Pons (tissue), 1 donor: Measurements from ENCODE around the gene PRPF19.

Source experiments
- DNase-seq: peaks from one replicate; pipeline ENCODE4 v3.0.0-alpha.2; 2016; ENCODE audit warnings: low spot score

PRPF19 gene

DNA sequence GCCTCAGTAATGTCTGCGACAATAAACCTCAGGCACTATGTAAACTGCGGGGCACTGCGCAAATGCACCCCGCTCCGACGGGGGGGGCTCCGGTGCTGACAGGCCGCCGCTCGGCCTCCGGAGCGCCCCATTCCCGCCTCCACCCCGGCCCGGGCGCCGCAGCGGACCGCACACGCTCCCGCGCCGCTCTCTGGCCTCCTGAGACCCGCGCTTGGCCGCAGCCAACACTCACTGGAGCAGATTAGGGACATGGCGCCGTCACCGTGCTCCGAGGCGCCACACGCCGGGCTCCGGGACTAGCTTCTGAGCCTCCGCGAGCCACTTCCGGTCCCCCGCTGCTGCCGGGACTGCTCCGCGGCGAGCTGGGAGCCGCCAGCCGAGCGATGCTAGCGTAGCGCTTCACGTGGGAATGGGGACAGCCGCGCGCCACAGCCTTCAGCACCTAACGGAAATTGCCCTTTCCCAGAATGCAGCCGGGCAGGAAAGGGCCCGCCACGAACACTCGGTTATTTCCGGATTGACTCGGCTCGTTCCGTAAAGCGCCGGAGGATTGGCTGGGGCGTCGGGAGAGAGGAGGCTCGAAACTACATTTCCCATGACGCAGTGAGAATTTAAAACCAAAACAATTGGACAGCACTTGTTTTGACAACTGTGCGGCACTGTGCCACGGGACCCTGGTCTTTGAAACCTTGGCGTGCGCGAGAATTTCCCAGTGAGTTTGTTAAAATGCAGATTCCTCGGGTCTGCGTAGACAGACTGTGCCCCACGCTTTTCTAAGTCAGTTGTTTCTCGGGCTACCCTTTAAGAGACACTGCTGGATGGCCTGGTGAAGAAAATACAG, at the start of gene PRPF19:
Gene PRPF19, minus strand, starts transcription at position 454 of the 841 bp plus-strand sequence. Its CDS starts 203 bp downstream, at position 251.
- DNase-seq, result peak; percentile 98

DNA sequence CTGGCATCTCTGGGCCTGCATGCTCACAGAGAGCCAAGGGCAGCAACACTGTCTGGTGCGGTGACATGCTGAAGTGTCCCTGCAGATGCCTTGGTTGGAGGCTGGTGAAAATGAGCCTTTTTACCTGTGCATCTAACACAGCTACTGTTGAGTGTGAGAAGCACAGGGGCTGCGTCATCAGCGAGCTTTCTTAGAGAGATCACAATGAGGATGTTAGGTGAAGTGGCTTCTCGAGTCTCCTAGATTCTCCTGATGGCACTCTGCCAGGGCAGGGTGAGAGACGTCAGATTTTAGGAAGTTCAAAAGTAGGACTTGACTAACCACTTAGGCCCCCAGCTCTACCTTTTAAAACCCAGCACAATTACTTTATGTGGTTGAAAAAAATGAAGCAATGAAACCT, 49.2 kb upstream of the PRPF19 start:
- DNase-seq, result peak; percentile 55

DNA sequence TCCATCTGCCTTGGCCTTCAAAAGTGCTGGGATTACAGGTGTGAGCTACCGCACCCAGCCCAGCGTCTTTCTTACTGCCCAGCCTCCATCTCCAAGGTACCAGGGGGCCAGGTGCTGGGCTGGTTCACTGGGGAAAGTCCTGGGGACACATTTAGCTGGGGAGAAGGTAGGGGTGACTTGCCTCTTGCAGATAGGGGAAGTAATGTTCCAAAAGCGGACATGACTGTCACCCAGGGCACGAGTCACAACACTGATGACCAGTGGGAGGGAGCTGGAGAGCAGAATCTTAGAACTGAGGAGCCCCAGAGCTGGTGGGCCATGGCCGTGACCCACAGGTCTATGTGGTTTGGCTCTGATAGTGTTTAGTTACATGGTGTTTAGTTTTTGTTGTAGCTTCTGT, 48.0 kb upstream of the PRPF19 start:
- peak; percentile 39 for DNase-seq

- DNase-seq, result peak; percentile 58
Measured at GRCh38 chr11:60953781-60954180, 47.4 kb upstream of the PRPF19 start.

- no peak for DNase-seq
Measured at GRCh38 chr11:60952742-60953170, 46.4 kb upstream of the PRPF19 start.

GRCh38 chr11:60951904-60952741, 45.7 kb upstream of the PRPF19 start, which contains the start of gene SLC15A3:
TSS of gene SLC15A3 (minus strand) at chr11:60952176. CDS start at chr11:60951551, 625 bp downstream.
- DNase-seq, result peak; percentile 78

DNA sequence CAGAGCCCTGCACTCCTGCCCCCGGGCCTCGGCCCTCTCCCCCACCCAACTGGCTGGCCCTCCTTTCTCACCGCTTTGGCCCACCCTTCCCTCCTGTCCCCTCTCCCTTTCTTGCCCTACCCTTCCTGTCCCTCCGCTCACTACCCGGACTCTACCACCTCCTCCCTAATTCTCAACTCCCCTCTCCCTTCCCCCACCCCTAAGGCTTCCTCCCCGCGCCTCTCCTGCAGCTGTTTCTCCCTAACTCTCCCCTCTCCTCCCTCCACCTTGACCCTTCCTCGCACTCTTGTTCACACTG, 45.2 kb upstream of the PRPF19 start:
- DNase-seq, result no peak

DNA sequence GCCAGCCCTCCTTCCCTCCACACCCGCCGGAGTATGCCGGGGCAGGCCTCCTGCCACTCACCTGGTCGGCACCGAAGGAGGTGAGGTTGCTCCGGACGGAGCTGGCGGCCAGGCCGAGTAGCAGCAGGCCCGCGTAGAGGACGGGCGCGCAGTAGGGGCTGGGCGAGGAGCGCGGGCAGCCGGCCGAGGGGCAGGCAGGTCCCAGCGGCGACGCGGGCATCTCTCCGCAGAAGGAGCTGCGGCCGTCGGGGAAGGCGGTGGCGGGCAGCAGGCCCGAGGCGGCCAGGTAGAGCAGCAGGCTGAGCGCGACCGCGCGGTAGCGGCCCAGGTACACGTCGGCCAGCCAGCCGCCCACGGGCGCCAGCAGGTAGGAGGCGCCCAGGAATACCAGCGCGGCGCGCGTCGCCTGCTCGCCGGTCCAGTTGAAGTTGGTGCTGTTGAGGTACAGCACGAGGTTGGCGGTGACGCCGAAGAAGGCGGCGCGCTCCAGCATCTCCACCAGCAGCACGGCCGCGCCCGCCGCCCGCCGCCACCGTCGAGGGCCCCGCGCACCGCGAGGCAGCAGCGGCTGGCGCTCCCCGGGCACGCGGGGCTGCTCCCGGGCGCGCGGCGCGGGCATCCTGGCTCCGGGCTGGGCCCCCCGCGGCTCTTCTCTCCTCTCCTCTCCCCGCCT, 44.7 kb upstream of the PRPF19 start:
- no peak for DNase-seq

- DNase-seq, result no peak
Measured at GRCh38 chr11:60950024-60950423, 43.6 kb upstream of the PRPF19 start.

GRCh38 chr11:60948250-60948649, 41.9 kb upstream of the PRPF19 start:
- peak; percentile 73 for DNase-seq

- DNase-seq, result peak; percentile 53
Measured at GRCh38 chr11:60947700-60948099, 41.3 kb upstream of the PRPF19 start.

GRCh38 chr11:60946601-60947264, 40.3 kb upstream of the PRPF19 start:
- no peak for DNase-seq

DNA sequence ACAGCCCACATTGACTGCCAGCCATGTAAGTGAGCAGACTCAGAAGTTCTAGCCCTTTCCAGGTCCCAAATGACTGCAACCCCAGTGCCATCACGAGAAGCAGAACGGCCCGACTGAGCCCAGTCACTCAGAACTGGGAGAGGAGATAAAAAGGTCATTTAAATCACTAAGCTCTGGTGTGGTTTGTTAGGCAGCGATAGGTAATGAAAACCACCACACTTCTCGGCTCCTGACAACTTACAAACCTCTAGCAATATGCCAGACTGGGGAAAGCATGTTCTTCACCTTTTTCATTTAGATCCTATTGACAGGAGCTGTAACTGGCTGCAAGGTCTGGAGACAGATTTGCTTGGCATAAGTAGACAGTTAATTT, 38.9 kb upstream of the PRPF19 start:
- no peak for DNase-seq

DNA sequence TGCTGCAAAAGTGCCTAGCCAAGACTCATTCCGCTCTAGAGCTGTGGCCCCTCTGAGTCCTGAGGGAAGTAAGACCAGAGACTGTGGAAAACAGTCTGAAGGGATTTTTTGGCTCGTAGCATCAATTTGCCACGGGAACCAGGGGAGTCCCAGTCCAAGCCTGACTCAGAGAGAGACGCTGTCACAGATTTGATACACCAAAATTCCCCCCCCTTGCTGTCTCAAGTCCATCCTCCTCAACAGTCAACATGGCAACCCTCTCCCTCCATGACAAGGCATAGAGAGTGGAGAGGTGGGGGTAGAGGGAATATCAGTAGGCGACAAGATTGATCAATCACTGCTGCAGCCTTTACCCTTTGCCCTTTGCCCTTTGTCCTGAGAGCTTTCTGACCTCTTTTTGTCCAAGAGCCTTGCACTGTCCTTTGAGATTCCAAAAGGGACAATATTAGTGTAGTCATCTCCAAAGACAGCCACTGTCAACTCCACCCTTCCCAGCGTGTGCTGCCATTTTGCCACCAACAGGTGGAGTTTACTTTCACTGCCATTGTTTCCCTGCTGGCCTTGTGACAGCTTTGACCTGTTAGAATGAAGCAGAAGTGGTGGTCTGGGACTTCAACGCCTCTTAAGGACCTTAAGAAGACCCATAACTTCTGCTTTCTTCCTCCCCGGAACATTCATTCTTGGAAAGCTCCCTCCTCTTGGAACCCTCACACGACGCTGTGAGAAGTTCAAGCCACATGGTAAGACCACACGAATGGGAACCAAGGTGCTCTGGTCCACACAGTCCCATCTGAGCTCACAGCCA, 38.3 kb upstream of the PRPF19 start:
- DNase-seq, result no peak

GRCh38 chr11:60942970-60943565, 36.7 kb upstream of the PRPF19 start:
- no peak for DNase-seq

DNA sequence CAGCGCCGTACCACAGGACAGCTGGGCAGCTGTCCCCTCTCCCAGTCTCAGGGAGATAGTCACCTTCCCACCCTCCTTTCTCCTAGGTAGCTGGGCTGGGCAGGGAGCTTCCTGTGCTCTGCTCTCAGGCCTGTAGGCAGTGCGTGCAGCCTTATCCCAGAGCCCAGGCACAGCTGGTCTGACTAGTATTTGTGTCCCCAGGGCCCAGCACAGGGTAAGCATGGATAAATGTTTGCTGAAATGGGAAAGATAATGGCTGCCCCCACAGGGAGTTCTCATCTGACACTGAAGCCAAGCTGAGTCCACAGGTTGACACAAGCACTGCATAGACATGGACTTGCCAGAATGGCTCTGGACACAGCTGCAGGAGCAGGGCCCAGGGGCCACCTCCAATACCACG, 35.8 kb upstream of the PRPF19 start:
- no peak for DNase-seq

GRCh38 chr11:60941371-60942119, 35.2 kb upstream of the PRPF19 start:
- DNase-seq, result no peak

- no peak for DNase-seq
Measured at GRCh38 chr11:60939855-60940254, 33.5 kb upstream of the PRPF19 start.

GRCh38 chr11:60939301-60939700, 32.9 kb upstream of the PRPF19 start:
- DNase-seq, result no peak

DNA sequence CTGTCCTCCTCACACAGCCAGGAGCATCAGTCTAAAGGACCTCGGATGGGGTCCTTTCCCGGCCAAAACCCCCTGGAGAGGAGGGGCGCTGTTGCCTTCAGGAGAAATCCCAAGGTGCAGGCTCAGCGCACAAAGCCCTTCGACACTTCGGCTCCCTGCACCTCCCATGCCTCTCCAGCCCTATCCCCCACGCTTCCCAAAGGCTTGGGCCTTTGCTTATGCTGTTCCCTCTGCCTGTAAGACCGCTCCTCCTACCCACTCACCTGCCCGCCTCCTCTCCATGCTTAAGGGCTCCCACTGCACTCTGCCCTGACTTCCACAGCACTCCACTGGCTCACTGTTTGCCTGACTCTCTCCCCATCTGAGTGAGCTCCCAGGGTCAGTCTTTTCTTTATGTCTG, 32.1 kb upstream of the PRPF19 start:
- no peak for DNase-seq
